Activated CD4-positive, alpha-beta memory T cell treated with anti-CD3 and anti-CD28 coated beads for 36 hours (primary cell): Measurements from ENCODE around the gene PPFIA4. TPM values are rescaled to one million over a fixed set of nuclear protein-coding genes. Genes with fewer than 3 reads are reported as not detected.

Experiments used
- CTCF ChIA-PET: fragments of 350-600 bp; sonication (Branson Sonifier 250); formaldehyde crosslinking; loops from one replicate; lab custom pipeline; 2021; ENCODE audit warnings: antibody characterized with exemption, inconsistent platforms; lab: Charles Lee
- POLR2A ChIA-PET: fragments of 350-600 bp; sonication (Branson Sonifier 250); formaldehyde crosslinking; loops from one replicate; lab custom pipeline; 2021; ENCODE audit warnings: antibody characterized with exemption; lab: Charles Lee
- DNase-seq: peaks from one replicate; pipeline ENCODE4 v3.0.0-alpha.2; 2020
- H3K27ac Mint-ChIP-seq: one replicate; pipeline ENCODE4 v1.8.0; 2021; ENCODE audit warnings: mixed read lengths
- H3K27me3 Mint-ChIP-seq: one replicate; pipeline ENCODE4 v1.8.0; 2021; ENCODE audit warnings: mixed read lengths
- H3K36me3 Mint-ChIP-seq: one replicate; pipeline ENCODE4 v1.8.0; 2021; ENCODE audit warnings: mixed read lengths
- H3K4me1 Mint-ChIP-seq: one replicate; pipeline ENCODE4 v1.8.0; 2021; ENCODE audit warnings: low read depth, mixed read lengths
- H3K4me3 Mint-ChIP-seq: one replicate; pipeline ENCODE4 v1.8.0; 2021; ENCODE audit warnings: mild to moderate bottlenecking, mixed read lengths
- H3K9me3 Mint-ChIP-seq: one replicate; pipeline ENCODE4 v1.8.0; 2021; ENCODE audit warnings: mixed read lengths
- intact Hi-C: fragments of 100-400 bp; cut with micrococcal nuclease; formaldehyde crosslinking; loops from one replicate; pipeline ENCODE4 v1.15.1; 2023
- total RNA-seq, 2 experiments: library from RNA; stranded (reverse); gene quantifications; one replicate each; pipeline ENCODE4 v1.2.3, GENCODE V29; 2021

Gene PPFIA4
- total RNA-seq, 2 experiments from 2014 or later, result 16.7 to 21.4 TPM

- Mint-ChIP-seq H3K9me3 (no peaks in the 10 kb centered on the region), H3K4me1 (peaks cover 8% of the 10 kb centered on the region), H3K4me3 (no peak overlapping the region), H3K27me3 (peaks cover 44% of the 10 kb centered on the region), H3K36me3 (peaks cover 2% of the 10 kb centered on the region), H3K27ac (no peak overlapping the region)
- CTCF ChIA-PET, result interaction anchor here (0.7 to 0.8 kb wide), 2 partner anchors 39 to 94 kb away, joined by 3 read pairs; no protein-coding TSS in a partner anchor
- POLR2A ChIA-PET, result interaction anchor here (0.7 kb wide), 1 partner anchor 467 kb away, joined by 3 read pairs; no protein-coding TSS in a partner anchor
- DNase-seq, result no peak
- intact Hi-C loops, result no loop called here
These were observed 52.2 kb downstream of the PPFIA4 start for GRCh38 chr1:203078478-203078877.

- CTCF ChIA-PET, result no interaction called here
These were observed 54.2 kb downstream of the PPFIA4 start for GRCh38 chr1:203080456-203080855.

GRCh38 chr1:203081465-203082230 lies 55.4 kb downstream of the PPFIA4 start:
- DNase-seq, result no peak
- intact Hi-C loops, result no loop called here
- Mint-ChIP-seq H3K4me1 (no peaks in the 10 kb centered on the region), H3K36me3 (no peaks in the 10 kb centered on the region), H3K27me3 (peaks cover 23% of the 10 kb centered on the region), H3K27ac (no peak overlapping the region), H3K4me3 (no peak overlapping the region), H3K9me3 (no peaks in the 10 kb centered on the region)
- POLR2A ChIA-PET, result interaction anchor here (0.6 kb wide), 1 partner anchor 10 kb away, joined by 3 read pairs; no protein-coding TSS in a partner anchor
- CTCF ChIA-PET, result interaction anchor here (1.0 kb wide), 2 partner anchors 90 to 135 kb away, joined by 3 read pairs; no protein-coding TSS in a partner anchor

More at GRCh38 chr1:203080456-203080855, 54.2 kb downstream of the PPFIA4 start:
- H3K4me1 Mint-ChIP-seq, result peaks cover 5% of the 10 kb centered on the region
- H3K27ac Mint-ChIP-seq, result no peak overlapping the region
- intact Hi-C loops, result no loop called here
- H3K9me3 Mint-ChIP-seq, result no peaks in the 10 kb centered on the region
- H3K36me3 Mint-ChIP-seq, result peaks cover 2% of the 10 kb centered on the region
- POLR2A ChIA-PET, result no interaction called here
- H3K27me3 Mint-ChIP-seq, result peaks cover 30% of the 10 kb centered on the region
- no peak for DNase-seq
- H3K4me3 Mint-ChIP-seq, result no peak overlapping the region

GRCh38 chr1:203082231-203082505 lies 55.9 kb downstream of the PPFIA4 start:
- H3K36me3 Mint-ChIP-seq, result no peaks in the 10 kb centered on the region
- no peak overlapping the region for H3K27ac Mint-ChIP-seq
- intact Hi-C loops, result no loop called here
- H3K9me3 Mint-ChIP-seq, result no peaks in the 10 kb centered on the region
- peaks cover 19% of the 10 kb centered on the region for H3K27me3 Mint-ChIP-seq
- POLR2A ChIA-PET, result no interaction called here
- DNase-seq, result no peak
- H3K4me3 Mint-ChIP-seq, result no peak overlapping the region
- H3K4me1 Mint-ChIP-seq, result no peaks in the 10 kb centered on the region
- CTCF ChIA-PET, result interaction anchor here (1.0 kb wide), 2 partner anchors 90 to 134 kb away, joined by 3 read pairs; no protein-coding TSS in a partner anchor

GRCh38 chr1:203082571-203083462 lies 56.5 kb downstream of the PPFIA4 start:
- H3K27me3 Mint-ChIP-seq, result peaks cover 20% of the 10 kb centered on the region
- no peak overlapping the region for H3K4me3 Mint-ChIP-seq
- H3K36me3 Mint-ChIP-seq, result no peaks in the 10 kb centered on the region
- POLR2A ChIA-PET, result no interaction called here
- no peaks in the 10 kb centered on the region for H3K9me3 Mint-ChIP-seq
- H3K4me1 Mint-ChIP-seq, result no peaks in the 10 kb centered on the region
- intact Hi-C loops, result no loop called here
- DNase-seq, result no peak
- CTCF ChIA-PET, result interaction anchor here (1.0 to 2.3 kb wide), 5 partner anchors 19 to 133 kb away, joined by 3 to 21 read pairs (median 3); no protein-coding TSS in a partner anchor
- H3K27ac Mint-ChIP-seq, result no peak overlapping the region

- CTCF ChIA-PET, result interaction anchor here (1.2 to 2.3 kb wide), 4 partner anchors 20 to 133 kb away, joined by 3 to 21 read pairs (median 11); no protein-coding TSS in a partner anchor
- no peaks in the 10 kb centered on the region for H3K9me3 Mint-ChIP-seq
- H3K27ac Mint-ChIP-seq, result no peak overlapping the region
- POLR2A ChIA-PET, result no interaction called here
- H3K4me3 Mint-ChIP-seq, result no peak overlapping the region
- H3K4me1 Mint-ChIP-seq, result no peaks in the 10 kb centered on the region
- intact Hi-C loops, result no loop called here
- DNase-seq, result no peak
- H3K36me3 Mint-ChIP-seq, result no peaks in the 10 kb centered on the region
- peaks cover 17% of the 10 kb centered on the region for H3K27me3 Mint-ChIP-seq
These were observed 57.2 kb downstream of the PPFIA4 start for GRCh38 chr1:203083463-203083921.

GRCh38 chr1:203084588-203085527 lies 58.6 kb downstream of the PPFIA4 start:
- intact Hi-C loops, result no loop called here
- H3K36me3 Mint-ChIP-seq, result no peaks in the 10 kb centered on the region
- CTCF ChIA-PET, result interaction anchor here (1.5 to 2.3 kb wide), 4 partner anchors 13 to 131 kb away, joined by 5 to 21 read pairs (median 11); no protein-coding TSS in a partner anchor
- no peak overlapping the region for H3K27ac Mint-ChIP-seq
- DNase-seq, result peak; percentile 56
- H3K27me3 Mint-ChIP-seq, result peaks cover 13% of the 10 kb centered on the region
- no peaks in the 10 kb centered on the region for H3K9me3 Mint-ChIP-seq
- no peaks in the 10 kb centered on the region for H3K4me1 Mint-ChIP-seq
- POLR2A ChIA-PET, result no interaction called here
- H3K4me3 Mint-ChIP-seq, result no peak overlapping the region

GRCh38 chr1:203085528-203086406 lies 59.5 kb downstream of the PPFIA4 start, which contains the start of gene MYOG:
Gene MYOG, minus strand, starts transcription at chr1:203086012. Its CDS starts 51 bp downstream, at chr1:203085961.
- ChIA-PET CTCF (no interaction called here), POLR2A (no interaction called here)
- Mint-ChIP-seq H3K4me3 (no peak within 1 kb of the TSS), H3K27me3 (peaks cover 16% of the 10 kb centered on the region), H3K4me1 (no peaks in the 10 kb centered on the region), H3K9me3 (no peaks in the 10 kb centered on the region), H3K27ac (no peak within 1 kb of the TSS), H3K36me3 (no peaks in the 10 kb centered on the region)
- DNase-seq, result no peak
- intact Hi-C loops, result no loop called here

GRCh38 chr1:203086992-203087763 lies 60.9 kb downstream of the PPFIA4 start:
- Mint-ChIP-seq H3K4me3 (no peak overlapping the region), H3K9me3 (no peaks in the 10 kb centered on the region), H3K27me3 (peaks cover 17% of the 10 kb centered on the region), H3K36me3 (no peaks in the 10 kb centered on the region), H3K27ac (no peak overlapping the region), H3K4me1 (no peaks in the 10 kb centered on the region)
- POLR2A ChIA-PET, result no interaction called here
- no peak for DNase-seq
- intact Hi-C loops, result no loop called here
- CTCF ChIA-PET, result no interaction called here

- Mint-ChIP-seq H3K27ac (no peak overlapping the region), H3K4me1 (no peaks in the 10 kb centered on the region), H3K9me3 (no peaks in the 10 kb centered on the region), H3K36me3 (no peaks in the 10 kb centered on the region), H3K27me3 (peaks cover 21% of the 10 kb centered on the region), H3K4me3 (no peak overlapping the region)
- intact Hi-C loops, result no loop called here
- POLR2A ChIA-PET, result no interaction called here
- CTCF ChIA-PET, result interaction anchor here (1.1 kb wide), 1 partner anchor 49 kb away, joined by 3 read pairs; no protein-coding TSS in a partner anchor
- no peak for DNase-seq
These were observed 62.1 kb downstream of the PPFIA4 start for GRCh38 chr1:203088441-203088840.
